ENCODE results near the gene WIF1. TPM values are rescaled to one million over a fixed set of nuclear protein-coding genes. Genes with fewer than 3 reads are reported as not detected.

WIF1 gene
- total RNA-seq, 2 experiments from 2014 or later, result 0.12 TPM; not detected in 1

DNA sequence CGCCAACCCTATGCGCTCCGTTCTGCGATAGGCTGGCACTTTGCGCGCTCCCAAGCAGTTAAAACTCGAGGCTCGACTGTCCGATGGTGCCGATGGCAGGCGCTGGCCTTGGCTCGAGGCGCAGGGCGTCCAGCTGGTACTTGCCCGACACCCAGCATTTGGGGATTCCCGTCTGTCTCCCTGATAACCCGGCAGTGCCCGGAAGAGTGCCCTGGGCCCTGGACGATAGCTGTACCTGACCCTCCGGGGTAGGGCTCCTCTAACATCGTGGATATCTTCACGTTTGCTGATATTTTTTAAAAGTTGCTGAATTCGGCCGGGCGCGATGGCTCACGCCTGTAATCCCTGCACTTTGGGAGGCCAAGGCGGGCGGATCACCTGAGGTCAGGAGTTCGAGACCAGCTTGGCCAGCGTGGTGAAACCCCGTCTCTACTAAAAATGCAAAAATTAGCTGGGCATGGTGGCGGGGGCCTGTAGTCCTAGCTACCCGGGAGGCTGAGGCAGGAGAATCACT, 908 bp upstream of the WIF1 start:
- H3K4me3 Mint-ChIP-seq, result no peak overlapping the region

GRCh38 chr12:65119063-65119462, 2.0 kb downstream of the WIF1 start:
- H3K27me3 Mint-ChIP-seq, result peaks cover 39% of the 10 kb centered on the region
- CTCF ChIA-PET, result no interaction called here
- intact Hi-C loops (cut with micrococcal nuclease), result no loop called here

More for the DNA sequence above, 908 bp upstream of the WIF1 start:
- CTCF ChIA-PET, result interaction anchor here (0.9 to 1.9 kb wide), 4 partner anchors 47 to 326 kb away, joined by 3 to 27 read pairs (median 6); partner anchors contain the start of gene LEMD3
- POLR2A ChIA-PET, result no interaction called here
- no peak for DNase-seq
- Mint-ChIP-seq H3K9me3 (no peaks in the 10 kb centered on the region), H3K27me3 (peaks cover 34% of the 10 kb centered on the region), H3K27ac (no peak overlapping the region), H3K4me1 (ENCODE audit: low read depth) (peaks cover 6% of the 10 kb centered on the region), H3K36me3 (no peaks in the 10 kb centered on the region)
- intact Hi-C loops (cut with micrococcal nuclease), result loop anchor here (5.0 kb wide), 1 partner anchor 45 kb away; the partner anchor contains the start of gene LEMD3

DNA sequence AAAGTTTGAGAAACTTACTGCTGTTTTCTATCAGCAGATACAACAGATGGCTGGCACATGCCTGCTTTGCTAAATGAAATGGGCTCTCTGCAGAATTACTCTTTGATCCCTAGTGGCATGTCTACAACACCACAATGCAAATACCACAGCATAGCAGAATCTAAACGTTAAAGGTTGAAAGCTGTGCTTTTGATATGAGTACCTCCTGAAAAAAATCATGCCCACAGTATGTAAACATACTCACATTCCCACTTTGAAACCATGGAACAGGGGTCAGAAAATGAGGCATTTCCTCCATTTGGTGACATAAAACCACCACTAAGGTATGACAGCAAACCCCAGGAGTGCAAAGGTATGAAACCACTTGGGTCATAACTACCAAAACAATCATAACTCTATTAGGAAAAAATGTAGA, 7.5 kb downstream of the WIF1 start:
- Mint-ChIP-seq H3K4me3 (no peak overlapping the region), H3K9me3 (no peaks in the 10 kb centered on the region), H3K36me3 (no peaks in the 10 kb centered on the region), H3K4me1 (ENCODE audit: low read depth) (no peaks in the 10 kb centered on the region), H3K27me3 (peaks cover 28% of the 10 kb centered on the region), H3K27ac (no peak overlapping the region)
- DNase-seq, result no peak
- intact Hi-C loops (cut with micrococcal nuclease), result no loop called here
- ChIA-PET CTCF (no interaction called here), POLR2A (no interaction called here)

More at GRCh38 chr12:65119063-65119462, 2.0 kb downstream of the WIF1 start:
- H3K27ac Mint-ChIP-seq, result no peak overlapping the region
- DNase-seq, result no peak
- peaks cover 6% of the 10 kb centered on the region for H3K4me1 Mint-ChIP-seq (ENCODE audit: low read depth)
- no peaks in the 10 kb centered on the region for H3K36me3 Mint-ChIP-seq
- POLR2A ChIA-PET, result no interaction called here
- no peaks in the 10 kb centered on the region for H3K9me3 Mint-ChIP-seq
- H3K4me3 Mint-ChIP-seq, result no peak overlapping the region

DNA sequence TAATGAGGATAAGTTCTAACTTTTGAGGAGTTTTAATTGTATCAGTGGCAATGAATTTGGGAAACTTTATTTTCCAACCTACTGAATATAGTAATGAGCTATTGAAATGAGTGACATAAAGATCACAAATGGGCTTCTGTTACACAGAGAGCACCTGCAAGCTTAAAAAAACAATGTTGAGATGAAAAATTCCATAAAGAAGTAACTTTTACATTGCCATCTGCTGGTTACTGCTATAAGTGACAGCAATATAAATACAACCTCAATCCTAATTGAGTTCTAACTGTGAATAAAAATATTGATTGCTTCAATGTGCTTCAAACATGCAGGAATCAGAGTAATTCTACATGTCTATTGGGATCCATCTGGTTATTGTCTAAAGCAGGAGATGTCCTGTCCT, 14.2 kb downstream of the WIF1 start:
- DNase-seq, result no peak
- CTCF ChIA-PET, result interaction anchor here (0.7 to 4.0 kb wide), 4 partner anchors 16 to 311 kb away, joined by 3 to 13 read pairs (median 4); no protein-coding TSS in a partner anchor
- POLR2A ChIA-PET, result no interaction called here
- Mint-ChIP-seq H3K4me1 (ENCODE audit: low read depth) (no peaks in the 10 kb centered on the region), H3K27me3 (peaks cover 8% of the 10 kb centered on the region), H3K27ac (no peak overlapping the region), H3K9me3 (no peaks in the 10 kb centered on the region), H3K36me3 (no peaks in the 10 kb centered on the region), H3K4me3 (no peak overlapping the region)
- intact Hi-C loops (cut with micrococcal nuclease), result no loop called here

DNA sequence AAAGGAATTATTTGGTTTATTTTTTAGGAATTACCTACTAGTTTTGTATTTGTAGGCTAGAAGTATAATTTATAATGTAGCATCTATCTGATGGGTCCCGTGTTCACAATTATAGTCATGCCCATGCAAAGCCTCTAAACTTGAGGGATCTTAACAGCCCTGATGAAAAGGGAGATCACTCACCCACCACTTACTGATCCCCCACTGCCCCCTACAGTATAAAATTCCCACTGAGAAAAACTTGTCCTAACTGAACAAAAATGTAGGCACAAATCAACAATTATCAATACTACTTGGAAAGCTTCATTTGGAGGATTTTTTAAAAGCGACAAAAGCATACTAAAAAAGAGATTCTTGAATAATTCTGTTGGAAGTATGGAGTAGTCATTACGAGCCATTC, 21.0 kb downstream of the WIF1 start:
- intact Hi-C loops (cut with micrococcal nuclease), result no loop called here
- POLR2A ChIA-PET, result no interaction called here
- no peak for DNase-seq
- H3K4me1 Mint-ChIP-seq (ENCODE audit: low read depth), result no peaks in the 10 kb centered on the region
- no peak overlapping the region for H3K27ac Mint-ChIP-seq
- no peaks in the 10 kb centered on the region for H3K9me3 Mint-ChIP-seq
- CTCF ChIA-PET, result no interaction called here
- no peak overlapping the region for H3K4me3 Mint-ChIP-seq
- peaks cover 13% of the 10 kb centered on the region for H3K27me3 Mint-ChIP-seq
- no peaks in the 10 kb centered on the region for H3K36me3 Mint-ChIP-seq

- Mint-ChIP-seq H3K4me1 (ENCODE audit: low read depth) (no peaks in the 10 kb centered on the region), H3K4me3 (no peak overlapping the region), H3K27ac (no peak overlapping the region), H3K36me3 (no peaks in the 10 kb centered on the region), H3K9me3 (no peaks in the 10 kb centered on the region), H3K27me3 (peaks cover 15% of the 10 kb centered on the region)
- CTCF ChIA-PET, result no interaction called here
- POLR2A ChIA-PET, result no interaction called here
- intact Hi-C loops (cut with micrococcal nuclease), result no loop called here
- no peak for DNase-seq
These were observed 21.9 kb downstream of the WIF1 start for GRCh38 chr12:65099182-65099581.

GRCh38 chr12:65098364-65098763, 22.7 kb downstream of the WIF1 start:
- intact Hi-C loops (cut with micrococcal nuclease), result no loop called here
- POLR2A ChIA-PET, result no interaction called here
- DNase-seq, result no peak
- Mint-ChIP-seq H3K36me3 (no peaks in the 10 kb centered on the region), H3K9me3 (no peaks in the 10 kb centered on the region), H3K27ac (no peak overlapping the region), H3K4me1 (ENCODE audit: low read depth) (no peaks in the 10 kb centered on the region), H3K4me3 (no peak overlapping the region), H3K27me3 (peaks cover 17% of the 10 kb centered on the region)
- CTCF ChIA-PET, result no interaction called here

GRCh38 chr12:65094722-65095121, 26.4 kb downstream of the WIF1 start:
- Mint-ChIP-seq H3K36me3 (no peaks in the 10 kb centered on the region), H3K27ac (no peak overlapping the region), H3K4me3 (no peak overlapping the region), H3K27me3 (peaks cover 19% of the 10 kb centered on the region), H3K4me1 (ENCODE audit: low read depth) (no peaks in the 10 kb centered on the region), H3K9me3 (no peaks in the 10 kb centered on the region)
- intact Hi-C loops (cut with micrococcal nuclease), result no loop called here
- DNase-seq, result no peak
- POLR2A ChIA-PET, result no interaction called here
- CTCF ChIA-PET, result no interaction called here

GRCh38 chr12:65093606-65094005, 27.5 kb downstream of the WIF1 start:
- intact Hi-C loops (cut with micrococcal nuclease), result no loop called here
- DNase-seq, result no peak
- CTCF ChIA-PET, result no interaction called here
- H3K27me3 Mint-ChIP-seq, result peaks cover 17% of the 10 kb centered on the region
- H3K4me1 Mint-ChIP-seq (ENCODE audit: low read depth), result no peaks in the 10 kb centered on the region
- H3K36me3 Mint-ChIP-seq, result no peaks in the 10 kb centered on the region
- POLR2A ChIA-PET, result no interaction called here
- H3K4me3 Mint-ChIP-seq, result no peak overlapping the region
- no peak overlapping the region for H3K27ac Mint-ChIP-seq
- no peaks in the 10 kb centered on the region for H3K9me3 Mint-ChIP-seq

- no peaks in the 10 kb centered on the region for H3K36me3 Mint-ChIP-seq
- peaks cover 12% of the 10 kb centered on the region for H3K27me3 Mint-ChIP-seq
- ChIA-PET CTCF (interaction anchor here (0.9 kb wide), 1 partner anchor 27 kb away, joined by 3 read pairs; no protein-coding TSS in a partner anchor), POLR2A (no interaction called here)
- no peak overlapping the region for H3K4me3 Mint-ChIP-seq
- H3K4me1 Mint-ChIP-seq (ENCODE audit: low read depth), result no peaks in the 10 kb centered on the region
- no peaks in the 10 kb centered on the region for H3K9me3 Mint-ChIP-seq
- no peak for DNase-seq
- no peak overlapping the region for H3K27ac Mint-ChIP-seq
- intact Hi-C loops (cut with micrococcal nuclease), result no loop called here
These were observed 30.6 kb downstream of the WIF1 start for GRCh38 chr12:65090461-65090860.

- H3K9me3 Mint-ChIP-seq, result no peaks in the 10 kb centered on the region
- intact Hi-C loops (cut with micrococcal nuclease), result no loop called here
- ChIA-PET POLR2A (no interaction called here), CTCF (no interaction called here)
- no peaks in the 10 kb centered on the region for H3K4me1 Mint-ChIP-seq (ENCODE audit: low read depth)
- peaks cover 11% of the 10 kb centered on the region for H3K27me3 Mint-ChIP-seq
- no peaks in the 10 kb centered on the region for H3K36me3 Mint-ChIP-seq
- H3K4me3 Mint-ChIP-seq, result no peak overlapping the region
- H3K27ac Mint-ChIP-seq, result no peak overlapping the region
- DNase-seq, result no peak
These were observed 34.9 kb downstream of the WIF1 start for GRCh38 chr12:65086236-65086635.

- no peaks in the 10 kb centered on the region for H3K9me3 Mint-ChIP-seq
- ChIA-PET CTCF (no interaction called here), POLR2A (no interaction called here)
- no peak overlapping the region for H3K4me3 Mint-ChIP-seq
- DNase-seq, result no peak
- H3K27me3 Mint-ChIP-seq, result peaks cover 11% of the 10 kb centered on the region
- no peaks in the 10 kb centered on the region for H3K4me1 Mint-ChIP-seq (ENCODE audit: low read depth)
- no peaks in the 10 kb centered on the region for H3K36me3 Mint-ChIP-seq
- H3K27ac Mint-ChIP-seq, result no peak overlapping the region
- intact Hi-C loops (cut with micrococcal nuclease), result no loop called here
These were observed 36.5 kb downstream of the WIF1 start for GRCh38 chr12:65084579-65084978.

- Mint-ChIP-seq H3K27ac (no peak overlapping the region), H3K27me3 (peaks cover 12% of the 10 kb centered on the region), H3K4me1 (ENCODE audit: low read depth) (no peaks in the 10 kb centered on the region), H3K36me3 (no peaks in the 10 kb centered on the region), H3K4me3 (no peak overlapping the region), H3K9me3 (no peaks in the 10 kb centered on the region)
- intact Hi-C loops (cut with micrococcal nuclease), result no loop called here
- CTCF ChIA-PET, result no interaction called here
- no peak for DNase-seq
- POLR2A ChIA-PET, result no interaction called here
These were observed 37.5 kb downstream of the WIF1 start for GRCh38 chr12:65083581-65083980.
